HPDE6-E6E7 (cell line): Measurements from ENCODE around the gene IDH3A.
A peak's percentile ranks its signal among the peaks of the same experiment; 100 is the strongest.

Experiments used
- DNase-seq: peaks from one replicate; pipeline ENCODE4 v3.0.0; 2011; ENCODE audit warnings: missing footprints; ENCODE audit errors: extremely low spot score

The IDH3A gene

DNA sequence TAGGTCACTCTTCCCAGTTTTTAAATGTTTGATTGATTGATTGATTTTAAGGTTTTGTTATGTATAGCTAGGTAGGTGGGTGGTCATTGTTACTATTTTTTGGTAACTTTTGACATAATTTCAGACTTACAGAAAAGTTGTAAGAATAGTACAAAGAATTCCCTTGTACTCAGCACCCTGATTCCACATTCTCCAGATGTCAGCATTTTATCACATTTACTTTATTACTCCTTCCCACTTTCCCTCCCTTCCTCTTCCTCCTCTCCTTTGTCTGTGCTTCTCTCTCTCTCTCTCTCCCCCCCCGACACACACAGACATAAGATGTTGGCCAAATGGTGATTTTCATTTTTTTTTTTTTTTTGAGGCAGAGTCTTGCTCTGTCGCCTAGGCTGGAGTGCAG lies 14.8 kb downstream of the IDH3A start:
- DNase-seq: no peak

DNA sequence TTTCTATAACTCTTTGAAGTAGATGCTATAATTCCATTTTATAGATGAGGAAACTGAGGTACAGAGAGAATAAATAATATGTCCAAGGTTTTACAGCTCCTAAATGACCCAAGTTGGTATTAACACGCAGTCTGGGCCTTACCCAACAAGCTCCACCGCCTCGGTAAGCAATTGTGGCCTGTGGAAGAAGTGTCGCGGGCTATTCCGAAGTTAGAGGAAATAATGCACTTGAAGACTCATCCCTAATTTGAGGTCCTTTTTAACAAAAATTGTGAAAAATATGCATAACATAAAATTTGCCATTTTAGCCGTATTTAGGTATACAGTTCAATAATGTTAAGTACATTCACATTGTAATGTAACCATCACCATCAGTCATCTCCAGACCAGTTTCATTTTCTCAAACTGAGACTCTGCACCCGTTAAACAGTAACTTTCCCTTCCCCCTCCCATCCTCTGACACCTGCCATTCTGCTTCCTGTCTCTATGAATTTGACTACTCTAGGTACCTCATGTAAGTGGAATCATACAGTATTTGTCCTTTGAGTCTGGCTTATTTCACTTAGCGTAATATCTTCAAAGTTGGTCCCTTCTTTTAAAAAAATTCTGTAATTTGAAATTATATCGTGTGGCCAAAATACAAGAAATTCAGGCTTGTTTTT lies 18.2 kb downstream of the IDH3A start:
- no peak for DNase-seq

DNA sequence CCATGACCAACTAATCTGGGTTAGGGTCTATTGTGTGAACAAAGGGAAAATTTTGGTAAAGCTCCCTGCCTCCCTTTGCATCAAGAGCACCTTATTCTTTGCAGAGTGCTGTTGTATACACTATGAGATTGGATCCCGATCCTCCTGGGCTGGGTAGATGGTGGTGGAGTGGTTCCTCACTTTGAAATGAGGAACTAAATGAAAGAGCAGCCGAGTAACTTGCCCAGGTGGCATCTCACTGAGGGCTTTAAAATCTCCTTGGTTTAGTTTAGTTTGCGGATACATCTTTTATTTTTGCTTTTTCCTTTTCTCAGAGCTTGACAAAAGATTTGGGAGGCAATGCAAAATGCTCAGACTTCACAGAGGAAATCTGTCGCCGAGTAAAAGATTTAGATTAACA lies 19.4 kb downstream of the IDH3A start:
- no peak for DNase-seq

DNA sequence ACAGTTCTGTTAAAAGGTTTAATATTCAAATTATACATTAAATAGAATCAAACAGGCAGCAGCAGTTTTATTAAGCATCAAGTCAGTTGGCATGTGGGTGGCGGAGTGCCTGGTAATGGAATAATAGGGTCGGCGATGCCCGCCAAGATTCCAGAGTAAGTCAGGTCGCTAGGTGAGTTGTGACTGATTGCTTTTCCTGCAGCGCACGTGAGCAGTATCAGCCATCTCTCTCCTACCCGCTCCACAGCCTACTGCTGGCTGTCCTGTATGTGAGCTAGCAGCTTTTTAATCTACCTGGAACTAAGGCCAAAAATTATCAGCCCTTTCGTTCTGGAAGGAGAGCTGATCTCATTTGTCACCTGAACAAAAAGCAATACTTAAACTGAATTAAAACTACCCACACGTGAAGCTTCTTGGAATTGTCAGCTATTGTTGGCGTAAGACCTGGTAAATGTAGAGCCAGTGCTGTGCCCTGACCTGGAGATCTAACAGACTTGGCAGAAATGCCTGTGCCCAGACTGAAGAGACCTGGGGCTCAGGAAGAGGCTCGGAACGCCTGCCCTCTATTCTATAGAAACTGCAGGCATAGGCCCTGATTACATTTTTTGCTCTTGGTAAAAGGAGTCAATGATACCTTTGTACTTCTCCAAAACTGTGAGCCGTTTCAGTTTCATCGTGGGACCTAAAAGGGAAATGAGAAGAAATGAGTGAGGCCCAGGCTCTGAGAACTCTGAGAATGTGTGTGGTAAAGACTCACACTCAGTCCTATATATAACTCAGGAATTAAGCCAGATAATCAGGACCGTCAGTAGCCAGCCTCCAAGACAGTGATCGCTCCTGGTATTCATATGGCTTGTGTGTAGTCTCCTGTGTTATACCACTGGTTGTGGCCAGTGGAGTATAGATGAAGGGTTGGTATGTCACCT lies 21.9 kb downstream of the IDH3A start:
- no peak for DNase-seq

DNA sequence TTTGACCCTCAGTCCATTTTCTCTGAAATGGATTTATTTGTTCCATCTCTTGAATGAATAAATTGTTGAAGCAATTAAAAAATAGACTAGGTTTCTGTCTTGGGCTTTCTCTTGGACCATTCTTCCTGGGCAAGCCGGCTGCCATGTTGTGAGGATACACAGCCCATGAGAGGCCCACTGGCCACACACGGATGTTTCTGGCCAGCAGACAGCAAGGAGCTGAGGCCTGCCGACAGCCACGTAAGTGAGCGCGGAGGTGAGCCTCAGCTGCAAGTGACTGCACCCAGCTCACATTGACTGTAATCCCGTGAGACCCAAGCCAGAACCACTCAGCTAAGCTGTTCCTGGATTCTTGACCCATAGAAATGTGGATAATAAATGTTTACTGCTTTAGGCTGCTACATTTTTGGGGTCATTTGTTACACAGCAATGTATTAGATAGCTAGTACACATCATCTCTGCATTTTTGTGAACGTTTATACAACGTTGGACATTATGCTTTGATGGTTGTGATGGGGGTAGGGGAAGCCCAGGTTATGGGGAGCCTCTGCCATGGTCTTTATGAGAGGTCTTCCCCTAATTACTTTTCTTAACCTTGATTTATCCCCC lies 22.8 kb downstream of the IDH3A start:
- no peak for DNase-seq

DNA sequence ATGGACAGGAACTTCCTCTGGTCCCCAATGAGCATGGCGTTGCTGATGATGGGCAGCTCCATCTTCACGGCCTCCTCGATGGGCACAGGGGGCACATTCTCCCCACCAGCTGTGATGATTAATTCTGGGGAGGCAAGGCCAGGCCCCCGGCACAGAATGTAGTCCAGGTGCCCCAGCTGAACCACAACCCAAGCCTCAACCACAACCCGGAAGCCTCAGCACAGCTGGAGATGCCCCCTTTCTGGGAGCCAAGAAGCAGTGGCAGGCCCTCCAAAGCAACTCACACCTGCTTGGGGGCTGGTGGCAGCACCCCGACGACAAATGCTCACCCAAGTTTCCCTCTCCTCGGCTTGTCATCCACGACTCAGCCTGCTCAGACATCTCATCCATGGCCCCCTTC lies 25.2 kb downstream of the IDH3A start:
- DNase-seq: no peak

DNA sequence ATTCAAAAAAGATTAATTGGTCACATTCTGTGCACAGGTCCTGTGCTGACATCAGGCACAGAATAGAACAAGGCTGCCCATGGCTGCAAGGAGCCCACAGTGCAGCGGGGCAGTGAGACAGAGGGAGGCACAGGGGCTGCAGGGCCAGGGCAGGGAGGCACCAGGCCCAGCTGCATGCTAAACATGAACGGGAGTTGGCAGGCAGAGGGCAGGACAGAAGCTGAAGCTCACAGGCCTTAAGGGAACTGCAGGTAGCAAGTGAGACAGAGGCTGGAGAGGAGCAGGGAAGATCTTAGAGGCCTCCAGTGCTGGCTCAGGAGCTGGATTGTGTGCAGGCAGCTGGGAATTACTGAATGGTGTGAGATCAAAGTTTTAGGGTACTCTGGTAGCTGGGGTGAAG lies 26.2 kb downstream of the IDH3A start:
- no peak for DNase-seq

DNA sequence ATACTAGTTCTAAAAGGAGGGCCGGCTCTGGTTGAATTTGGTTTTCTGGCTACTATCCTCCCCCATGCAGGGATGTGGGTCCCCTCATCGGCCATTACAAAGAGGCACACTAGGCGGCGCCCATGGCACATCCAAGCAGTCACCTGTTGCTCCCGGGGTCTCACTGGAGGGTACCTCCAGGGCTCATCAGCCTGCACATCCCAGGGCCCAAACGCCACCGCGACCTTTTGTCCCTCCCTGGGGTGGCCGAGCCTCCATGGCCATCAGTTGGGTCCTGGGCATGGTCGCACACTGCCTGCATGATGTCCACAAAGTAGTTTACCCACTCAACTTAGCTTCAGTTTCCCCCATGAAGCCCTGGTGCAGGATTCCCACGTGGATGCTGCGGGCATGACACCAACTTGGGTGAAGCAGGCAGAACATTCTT lies 28.3 kb downstream of the IDH3A start:
- no peak for DNase-seq

DNA sequence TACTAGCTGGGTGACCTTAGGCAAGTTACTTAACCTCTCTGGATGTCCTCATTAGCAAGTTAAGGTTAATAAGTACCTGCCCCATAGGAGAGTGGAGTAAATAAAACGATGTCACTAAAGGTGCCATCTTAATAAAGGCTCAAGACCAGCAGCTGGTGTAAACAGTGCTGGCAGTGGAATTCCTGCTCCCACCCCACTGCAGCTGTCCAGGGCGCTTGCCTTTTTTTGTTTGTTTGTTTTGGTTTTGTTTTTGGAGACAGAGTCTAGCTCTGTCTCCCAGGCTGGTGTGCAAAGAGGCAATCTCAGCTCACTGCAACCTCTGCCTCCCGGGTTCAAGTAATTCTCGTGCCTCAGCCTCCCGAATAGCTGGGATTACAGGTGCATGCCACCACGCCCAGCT lies 28.9 kb downstream of the IDH3A start:
- DNase-seq: no peak

DNA sequence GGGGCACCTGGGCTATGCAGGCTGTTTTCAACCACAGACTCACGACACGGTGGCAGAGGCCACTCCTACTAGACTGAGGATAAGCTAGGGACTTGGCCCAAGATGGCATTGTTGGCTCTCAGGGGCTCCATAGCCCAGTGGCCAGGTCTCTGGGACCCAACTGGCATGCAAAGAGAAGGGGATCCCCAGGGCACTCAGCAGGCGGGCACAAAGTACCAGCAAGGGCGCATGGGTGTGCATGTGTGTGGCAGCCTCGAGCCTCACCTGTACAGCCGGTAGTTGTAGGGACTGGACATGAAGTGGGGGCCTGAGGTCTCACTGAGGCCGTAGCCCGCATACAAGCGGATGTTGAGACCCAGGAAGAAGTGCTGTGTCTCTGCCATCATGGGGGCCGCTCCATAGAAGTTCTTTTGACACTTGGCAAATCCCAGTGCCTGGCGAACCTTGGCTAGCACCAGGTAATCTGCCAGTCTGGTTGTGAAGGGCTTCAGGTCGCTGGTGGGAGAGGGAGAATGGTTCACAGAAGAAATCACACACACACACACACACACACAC lies 30.2 kb downstream of the IDH3A start:
- no peak for DNase-seq

DNA sequence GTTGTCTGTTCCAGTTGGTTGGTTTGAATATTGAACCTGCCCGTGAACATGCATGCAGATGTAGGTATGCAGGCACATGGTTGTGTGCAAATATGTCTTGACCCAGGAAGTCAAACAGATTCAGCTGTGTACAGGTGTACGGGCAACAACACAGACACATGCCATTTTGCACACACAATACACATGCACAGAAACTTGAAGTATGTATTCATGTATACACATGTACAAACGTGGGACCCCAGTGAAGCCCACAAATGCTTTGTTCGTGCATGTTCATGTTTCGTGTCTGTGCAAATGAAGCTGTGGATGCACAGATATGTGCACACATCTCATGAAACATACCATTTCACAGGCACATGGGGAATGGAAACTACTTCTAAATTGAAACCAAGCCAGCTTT lies 30.7 kb downstream of the IDH3A start:
- DNase-seq: no peak

DNA sequence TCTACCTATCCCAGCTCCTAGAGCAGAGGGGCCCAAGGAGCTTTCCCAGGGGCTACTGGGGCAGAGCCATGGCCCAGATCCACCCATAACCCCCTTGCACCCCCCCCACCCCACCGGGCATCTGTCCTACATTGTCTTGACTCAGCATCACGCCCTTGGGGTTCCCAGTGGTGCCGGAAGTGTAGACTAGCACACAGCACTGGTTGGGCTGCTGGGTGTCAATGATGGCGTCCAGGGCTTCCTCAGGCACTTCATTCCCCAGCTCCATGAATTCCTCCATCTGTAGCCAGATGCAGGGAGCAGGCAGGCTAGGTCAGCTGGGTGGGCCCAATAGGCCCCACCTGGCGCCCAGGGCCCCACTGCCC lies 33.2 kb downstream of the IDH3A start:
- no peak for DNase-seq

DNA sequence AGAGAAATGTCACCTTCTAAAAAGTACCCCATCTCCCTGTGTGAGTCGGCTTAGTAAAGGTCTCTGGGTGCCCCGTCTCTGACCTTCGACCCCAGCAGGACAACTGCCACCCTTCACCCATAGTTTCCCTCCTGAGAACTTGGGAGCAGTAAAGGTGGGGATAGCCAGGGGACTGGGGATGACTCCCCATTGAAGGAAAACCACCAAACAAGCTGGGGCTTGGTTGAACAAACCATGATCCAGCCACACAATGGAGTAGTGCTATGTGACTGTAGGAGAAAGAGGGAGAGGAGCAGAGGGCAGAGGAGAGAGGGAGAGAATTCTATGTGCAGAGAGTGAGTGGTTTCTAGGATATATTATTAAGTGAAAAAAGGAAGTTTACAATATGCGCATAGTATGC lies 33.7 kb downstream of the IDH3A start:
- no peak for DNase-seq

DNA sequence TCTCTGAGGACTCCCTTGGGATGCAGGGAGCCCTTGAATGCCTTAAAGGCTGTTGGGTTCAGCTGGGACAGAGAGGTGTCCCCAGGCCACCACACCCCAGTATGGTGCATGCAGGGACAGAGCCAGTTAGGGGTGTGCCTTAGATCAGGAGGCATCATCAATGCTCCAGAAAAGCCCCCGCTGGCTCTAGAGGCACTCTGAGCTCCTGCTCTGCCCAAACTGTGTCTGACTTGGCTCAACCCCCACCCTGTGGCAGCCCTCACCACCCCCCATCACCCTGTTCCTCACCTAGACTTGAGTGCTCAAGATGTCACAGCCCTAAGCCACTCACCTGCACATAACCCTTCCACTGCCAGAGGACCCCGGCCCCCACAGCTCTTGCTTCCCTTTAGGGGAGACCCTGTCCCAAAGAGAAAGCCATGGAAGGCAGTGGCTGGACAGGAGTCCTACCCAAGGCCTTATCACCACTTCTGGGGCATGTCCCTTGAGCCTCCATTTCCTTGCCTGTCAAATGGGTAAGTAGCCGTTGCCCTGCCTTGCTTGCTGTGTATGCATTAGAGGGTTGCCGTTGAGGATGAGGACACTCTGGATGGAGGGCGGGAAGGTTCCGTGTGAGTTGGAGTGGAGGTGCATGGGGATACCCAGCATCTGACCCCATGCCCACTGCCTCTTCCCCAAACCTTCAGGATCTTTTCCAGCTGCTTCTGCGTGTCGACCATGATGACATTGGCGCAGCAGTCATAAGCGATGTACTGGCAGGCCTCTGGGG lies 43.8 kb downstream of the IDH3A start:
- DNase-seq: no peak

DNA sequence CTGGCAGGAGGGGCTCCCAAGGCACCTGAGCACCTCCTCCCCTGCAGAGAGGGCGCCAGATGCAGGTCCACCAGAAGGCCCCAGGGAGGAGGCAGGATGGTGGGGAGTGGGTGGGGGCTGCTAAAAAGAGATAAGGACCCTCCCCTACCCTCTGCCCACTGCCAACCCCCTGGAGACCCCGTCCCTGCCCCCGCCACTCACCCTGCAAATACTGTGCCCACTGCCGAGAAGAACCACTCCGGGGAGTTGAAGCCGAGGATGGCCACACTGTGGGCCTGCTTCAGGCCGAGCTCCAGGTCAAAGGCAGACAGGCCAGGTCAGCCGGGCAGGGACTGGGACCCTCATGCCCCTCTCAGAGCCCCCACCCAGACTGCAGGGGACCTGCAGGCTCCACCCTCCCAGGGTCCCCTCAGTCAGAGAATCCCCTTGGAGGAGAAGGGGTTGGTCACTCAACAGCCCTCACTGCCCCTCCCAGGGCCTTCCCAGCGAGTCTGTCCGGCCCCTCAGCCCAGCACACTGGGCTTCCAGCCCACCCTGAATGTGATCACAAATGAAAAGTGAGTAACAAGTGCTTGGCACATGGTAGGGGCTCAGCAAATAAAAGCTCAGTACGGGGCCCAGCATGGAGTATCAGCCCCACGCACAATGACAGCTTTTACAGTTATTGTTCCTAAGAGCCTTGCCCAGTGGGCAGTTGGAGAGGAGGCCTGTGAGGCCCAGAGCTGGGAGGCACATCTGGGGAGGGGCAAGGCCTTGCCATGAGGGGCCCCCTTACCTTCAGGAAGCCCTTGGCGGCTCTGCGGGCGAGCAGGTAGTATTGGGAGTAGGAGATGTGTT lies 44.8 kb downstream of the IDH3A start:
- DNase-seq: no peak

DNA sequence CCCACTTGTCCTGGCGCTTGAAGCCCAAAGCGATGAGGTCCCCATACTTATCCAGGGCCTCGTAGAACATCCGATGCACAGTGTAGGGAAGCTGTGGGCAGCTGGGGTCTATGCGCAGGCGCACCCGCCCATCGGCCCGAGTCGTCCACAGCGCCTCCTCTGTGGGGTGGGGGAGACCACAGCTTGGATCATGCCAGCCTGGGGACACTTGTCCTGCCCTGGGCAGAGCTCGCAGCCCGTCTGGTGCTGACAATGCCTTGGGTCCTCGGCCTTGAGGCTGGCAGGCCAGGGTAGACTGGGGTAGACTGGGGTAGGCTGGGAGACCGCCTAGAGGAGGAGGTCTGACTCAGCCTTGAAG lies 45.4 kb downstream of the IDH3A start:
- DNase-seq: no peak

DNA sequence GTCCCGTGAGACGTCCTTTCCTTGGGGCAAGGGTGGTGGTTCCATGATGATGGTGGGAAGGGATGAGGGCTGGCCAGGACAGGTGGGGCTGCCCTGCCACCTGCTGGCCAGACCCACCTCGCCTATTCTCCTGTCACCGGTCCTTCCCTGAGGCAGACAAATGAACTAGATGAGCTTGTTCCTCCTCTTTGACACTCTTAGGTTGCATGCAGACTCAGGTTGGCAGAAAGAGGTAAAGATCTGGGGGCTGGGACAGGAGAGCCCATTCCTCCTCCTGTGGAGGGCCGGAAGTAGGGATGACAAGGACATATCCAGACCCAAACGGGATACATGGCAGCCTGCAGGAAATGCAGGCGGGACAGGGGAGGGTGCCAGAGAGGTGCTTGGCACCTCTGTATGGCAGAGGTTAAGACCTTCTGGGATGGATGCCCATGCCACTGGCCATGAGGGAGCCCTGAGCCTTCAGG lies 46.6 kb downstream of the IDH3A start:
- peak; percentile 71 for DNase-seq

DNA sequence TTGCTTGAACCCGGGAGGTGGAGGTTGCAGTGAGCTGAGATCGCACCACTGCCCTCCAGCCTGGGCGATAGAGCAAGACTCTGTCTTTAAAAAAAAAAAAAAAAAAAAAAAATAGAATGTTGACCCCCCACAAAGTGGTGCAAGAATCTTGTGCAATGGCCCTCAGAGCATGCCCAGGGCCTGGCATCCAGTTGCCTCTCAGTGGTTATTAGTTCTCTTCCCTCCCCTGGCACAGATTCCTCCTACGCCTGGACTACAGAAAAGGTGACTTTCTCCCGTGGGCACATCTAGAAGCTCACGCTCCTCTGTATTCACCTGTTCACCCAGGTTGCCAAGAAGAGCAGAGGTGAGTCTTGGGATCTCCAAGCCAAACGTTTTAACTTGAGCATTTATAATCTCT lies 48.5 kb downstream of the IDH3A start:
- no peak for DNase-seq

DNA sequence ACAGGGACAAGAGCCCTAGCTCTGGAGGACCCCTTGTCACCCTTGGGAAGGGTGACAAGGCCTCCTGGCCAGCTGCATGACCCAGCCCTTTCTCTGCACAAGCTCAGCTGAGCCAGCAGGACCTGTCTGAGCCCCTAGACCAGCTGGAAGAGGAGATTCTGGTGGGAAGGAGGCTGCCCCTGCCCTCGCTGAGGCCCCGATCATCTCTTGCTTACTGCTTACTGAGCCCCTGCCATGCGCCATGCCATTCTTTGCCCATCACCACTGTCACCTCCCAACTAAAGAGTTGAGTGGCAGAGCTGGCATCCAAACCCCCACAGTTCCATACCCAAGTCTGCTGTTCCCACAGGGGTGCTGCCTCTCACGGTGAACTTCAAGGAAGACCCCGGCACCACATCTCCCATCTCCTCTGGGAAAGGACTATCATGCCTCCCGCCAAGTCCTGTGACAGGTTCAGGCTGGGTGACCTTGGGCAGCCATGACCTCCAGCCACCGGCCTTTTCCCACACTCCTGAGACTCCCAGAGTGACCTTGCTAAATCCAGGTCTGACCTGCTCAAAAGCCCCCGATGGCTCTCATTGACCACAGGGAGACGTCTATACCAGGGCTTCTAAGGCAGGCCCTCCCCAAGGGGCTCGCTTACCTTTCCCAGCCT lies 51.2 kb downstream of the IDH3A start:
- DNase-seq: no peak
